GM18873 (cell line): ENCODE results near the gene PSMB9.

Experiments
- ATAC-seq: cut with Tn5 transposase; IDR thresholded peaks from one replicate; pipeline ENCODE4 v1.9.1; 2021; ENCODE audit warnings: mild to moderate bottlenecking, moderate library complexity, moderate number of reproducible peaks; ENCODE audit not compliant: unreplicated experiment, low FRiP score

The PSMB9 gene

GRCh38 chr6:32838114-32838958 is 15.7 kb upstream of the PSMB9 start, which contains the start of gene TAP2:
TSS of gene TAP2 (minus strand) at chr6:32838739. CDS start at chr6:32838233, 506 bp downstream.
- ATAC-seq: peak; percentile 82

DNA sequence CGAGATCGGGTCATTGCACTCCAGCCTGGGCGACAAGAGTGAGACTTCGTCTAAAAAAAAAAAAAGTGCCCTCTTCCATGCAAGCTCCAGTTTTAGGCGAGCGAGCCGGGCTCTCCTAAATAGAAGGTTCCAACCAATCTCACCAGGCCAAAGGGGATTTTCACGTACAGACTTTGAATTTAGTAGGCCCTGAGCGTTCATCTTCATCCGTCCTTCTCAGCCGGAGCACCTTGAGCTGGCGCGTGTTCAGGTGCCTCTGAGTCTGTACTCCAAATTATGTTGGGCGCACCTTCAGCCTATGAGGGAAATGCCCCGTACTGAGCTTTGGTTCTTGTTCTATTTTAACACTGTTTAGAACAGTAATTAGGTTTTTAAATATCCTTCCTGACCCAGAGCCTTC is 14.6 kb upstream of the PSMB9 start:
- ATAC-seq: no peak

DNA sequence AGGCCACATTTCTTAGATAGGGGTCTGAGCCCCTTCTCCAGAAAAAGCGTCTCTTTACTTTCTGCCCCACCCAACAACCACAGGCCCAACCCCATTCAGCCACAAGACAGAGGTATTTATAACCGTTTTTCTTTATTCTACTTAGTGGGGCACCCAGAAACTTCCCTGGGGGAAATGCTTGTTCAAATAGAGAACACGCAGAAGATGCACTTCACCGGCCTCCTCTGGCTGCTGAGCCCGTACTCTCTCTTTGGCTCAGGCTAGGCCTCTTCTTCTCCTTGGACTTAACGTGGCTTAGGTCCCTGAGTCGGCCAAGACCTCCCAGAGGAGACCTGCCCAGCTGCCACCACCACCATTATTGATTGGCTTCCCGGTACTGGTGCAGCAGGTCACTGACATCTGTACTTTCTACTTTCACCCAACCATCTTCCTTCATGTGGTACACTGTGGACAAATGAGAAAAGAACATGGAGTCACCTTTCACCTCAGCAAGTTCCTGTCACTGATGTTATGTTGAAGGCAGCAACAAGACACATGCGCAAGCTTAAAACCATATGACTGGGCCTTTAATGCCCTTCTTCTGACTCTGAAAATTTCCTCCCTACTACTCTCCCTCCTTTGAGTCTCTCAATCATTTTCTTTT is 13.3 kb upstream of the PSMB9 start:
- ATAC-seq: no peak

DNA sequence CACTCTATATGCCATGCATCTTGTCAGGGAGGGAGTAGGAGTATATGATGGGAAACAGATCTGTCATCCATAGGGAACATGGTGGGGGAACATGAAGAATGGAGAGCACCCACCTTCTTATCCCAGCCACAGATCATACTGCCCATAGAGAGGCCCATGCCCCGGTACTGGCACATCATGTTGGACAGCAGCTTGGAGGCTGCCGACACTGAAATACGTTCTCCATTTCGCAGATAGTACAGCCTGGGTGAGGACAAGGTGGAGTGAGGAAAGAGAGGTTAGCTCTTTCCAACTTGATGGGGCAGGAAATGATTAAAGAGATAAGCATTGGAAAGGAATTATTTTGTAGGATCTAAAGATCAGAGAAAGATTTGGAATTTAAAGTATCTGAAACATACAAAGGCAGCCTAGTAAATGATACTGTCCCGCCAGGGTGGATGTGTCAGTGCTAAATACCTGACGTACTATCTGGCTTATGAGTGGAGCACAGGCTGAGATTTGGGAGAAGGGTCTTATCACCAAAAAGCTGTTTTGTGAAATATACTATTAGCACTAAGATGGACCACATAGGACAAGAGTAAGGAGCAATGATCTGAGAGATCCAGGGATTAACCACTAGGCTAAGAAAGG is 11.9 kb upstream of the PSMB9 start:
- ATAC-seq: no peak

DNA sequence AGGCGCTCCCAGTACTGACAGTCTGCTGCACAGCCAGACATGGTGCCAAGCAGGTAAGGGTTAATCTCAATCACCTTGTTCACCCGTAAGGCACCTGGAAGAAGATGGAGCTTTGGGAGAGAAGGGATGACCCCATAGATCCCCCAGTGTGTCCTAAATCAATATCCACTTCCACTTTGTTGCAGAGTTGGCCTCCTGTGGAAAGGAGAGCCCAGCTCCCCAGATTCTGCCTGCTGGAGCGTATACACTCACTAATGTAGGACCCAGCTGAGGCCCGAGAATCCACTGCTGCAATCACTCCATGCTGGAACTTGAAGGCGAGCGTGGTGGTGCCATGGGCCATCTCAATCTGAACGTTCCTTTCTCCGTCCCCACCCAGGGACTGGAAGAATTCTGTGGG is 11.3 kb upstream of the PSMB9 start:
- ATAC-seq: no peak

- ATAC-seq: no peak
Measured at GRCh38 chr6:32843331-32843978, 10.5 kb upstream of the PSMB9 start.

- peak; percentile 60 for ATAC-seq
Measured at GRCh38 chr6:32843979-32844838, 9.8 kb upstream of the PSMB9 start, which contains the start of gene PSMB8. TSS of gene PSMB8 (minus strand) at chr6:32844047. CDS start at chr6:32843996, 51 bp downstream.

GRCh38 chr6:32844839-32845383 is 9.1 kb upstream of the PSMB9 start:
- no peak for ATAC-seq

DNA sequence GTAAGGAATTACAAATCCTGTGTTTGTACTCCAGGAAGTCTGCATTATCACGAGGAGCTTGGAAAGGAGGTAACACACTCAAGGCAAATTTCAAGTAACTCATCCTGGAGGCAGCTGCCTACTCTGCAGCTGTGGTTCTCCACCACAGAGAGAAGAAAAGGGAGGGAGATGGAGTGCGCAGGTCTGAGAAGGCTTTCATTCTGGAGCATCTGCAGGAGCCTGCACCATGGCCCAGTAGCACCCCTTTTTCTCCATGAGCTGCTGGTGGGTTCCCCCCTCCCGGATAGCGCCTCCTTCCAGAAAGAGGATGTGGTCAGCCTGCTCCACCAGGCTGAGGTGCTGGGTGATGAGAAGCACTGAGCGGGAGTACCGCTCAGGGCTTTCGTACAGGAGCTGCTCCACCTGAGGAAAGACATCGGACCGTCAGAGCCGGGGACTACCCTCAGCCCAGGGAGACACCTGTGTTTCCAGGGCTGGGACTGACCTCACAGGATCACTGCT is 8.6 kb upstream of the PSMB9 start:
- ATAC-seq: no peak

- ATAC-seq: no peak
Measured at GRCh38 chr6:32847004-32847403, 7.0 kb upstream of the PSMB9 start.

DNA sequence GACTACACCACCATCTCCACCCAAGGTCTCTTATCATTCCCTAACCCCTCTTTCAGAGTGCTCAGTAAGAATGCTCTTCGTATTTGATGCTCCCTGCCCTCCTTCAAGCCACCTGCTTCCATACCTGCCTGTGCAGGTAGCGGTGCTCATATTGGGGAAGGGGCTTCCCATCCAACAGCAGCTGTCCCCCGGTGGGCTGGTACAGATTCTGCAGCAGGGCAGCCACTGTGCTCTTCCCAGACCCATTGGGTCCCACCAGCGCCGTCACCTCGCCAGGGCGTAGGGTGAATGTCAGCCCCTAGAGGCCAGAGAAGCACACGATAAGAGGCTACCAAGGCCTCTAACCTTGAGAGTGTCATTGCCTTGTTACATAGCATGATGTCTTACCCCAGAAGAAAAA is 6.2 kb upstream of the PSMB9 start:
- no peak for ATAC-seq

- ATAC-seq: no peak
Measured at GRCh38 chr6:32849126-32849525, 4.9 kb upstream of the PSMB9 start.

DNA sequence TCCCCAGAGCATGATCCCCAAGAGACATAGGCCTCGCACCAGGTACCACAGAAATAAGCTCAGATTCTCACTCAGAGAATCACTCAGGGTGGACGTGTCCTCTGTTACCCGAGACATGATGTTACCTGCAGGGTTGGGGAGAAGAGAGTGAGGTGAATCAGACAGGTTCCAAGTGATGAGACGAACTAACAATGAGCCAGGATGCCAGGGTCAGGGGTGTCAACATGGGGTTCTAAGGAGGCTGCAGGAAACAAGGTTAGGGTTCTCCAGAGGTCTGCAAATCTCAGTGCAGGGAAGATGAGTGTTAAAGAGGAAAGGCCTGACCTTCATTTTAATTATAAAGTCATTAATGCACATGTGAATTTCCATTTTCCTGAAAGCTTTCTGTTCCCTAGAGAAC is 3.0 kb upstream of the PSMB9 start:
- ATAC-seq: no peak

- ATAC-seq: no peak
Measured at GRCh38 chr6:32852018-32852843, 1.8 kb upstream of the PSMB9 start.

DNA sequence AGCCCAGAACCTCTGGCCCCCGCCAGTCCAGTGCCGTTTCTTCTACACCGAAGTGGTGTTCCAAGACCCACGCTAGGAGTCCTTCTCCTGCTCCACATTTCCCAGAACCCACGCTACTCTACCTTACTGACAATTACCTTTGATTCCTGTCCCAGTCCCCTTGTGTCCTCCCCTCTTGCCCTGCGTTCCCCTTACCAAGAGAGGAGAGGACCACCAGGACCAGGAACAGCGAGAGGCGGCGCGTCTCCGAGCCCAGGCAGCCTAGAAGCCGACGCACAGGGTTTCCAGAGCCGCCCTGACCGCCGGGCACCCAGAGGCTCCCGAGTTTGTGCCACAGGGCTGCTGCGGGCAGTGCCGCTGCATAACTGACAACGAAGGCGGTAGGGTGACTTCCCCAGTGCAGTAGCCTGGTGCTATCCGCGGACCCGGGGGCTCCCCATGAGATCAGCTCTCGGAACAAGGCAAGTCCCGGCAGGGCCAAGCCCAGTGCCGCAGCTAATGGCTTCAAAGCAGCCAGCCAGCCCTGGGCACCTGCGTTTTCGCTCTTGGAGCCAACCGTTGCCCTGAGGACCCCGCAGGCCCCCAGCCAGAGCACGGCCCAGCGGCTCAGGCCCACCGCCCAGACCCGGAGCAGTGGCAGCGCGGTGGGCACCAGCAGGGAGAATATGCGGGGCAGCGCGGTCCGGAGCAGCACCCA is 1.0 kb upstream of the PSMB9 start:
- ATAC-seq: peak; percentile 17

- ATAC-seq: no peak
Measured at GRCh38 chr6:32854376-32855178, 585 bp downstream of the PSMB9 start.

- ATAC-seq: no peak
Measured at GRCh38 chr6:32855467-32856174, 1.6 kb downstream of the PSMB9 start.
